WTC11 (cell line): ENCODE results near the gene CAMSAP1.

Experiments
- E2F4 ChIP-seq: sonication (generic); formaldehyde crosslinking; IDR thresholded peaks from 2 replicates; pipeline ENCODE4 v1.8.1; 2022; ENCODE audit warnings: low read depth, mild to moderate bottlenecking, moderate library complexity, missing genetic modification reagents, borderline replicate concordance
- NFYB ChIP-seq: sonication (generic); formaldehyde crosslinking; conservative IDR thresholded peaks from 2 replicates; pipeline ENCODE4 v1.8.0; 2022; ENCODE audit warnings: low read depth, missing genetic modification reagents
- PRRX2 ChIP-seq: fragments of 250-450 bp; sonication (Bioruptor Pico); IDR thresholded peaks from 2 replicates; pipeline ENCODE4 v1.8.0; 2021; ENCODE audit warnings: mild to moderate bottlenecking
- TF ChIP-seq, protein P1 (sequence below): sonication (generic); formaldehyde crosslinking; conservative IDR thresholded peaks from 2 replicates; pipeline ENCODE4 v1.8.1; 2022; ENCODE audit warnings: mild to moderate bottlenecking, missing genetic modification reagents

DNA sequence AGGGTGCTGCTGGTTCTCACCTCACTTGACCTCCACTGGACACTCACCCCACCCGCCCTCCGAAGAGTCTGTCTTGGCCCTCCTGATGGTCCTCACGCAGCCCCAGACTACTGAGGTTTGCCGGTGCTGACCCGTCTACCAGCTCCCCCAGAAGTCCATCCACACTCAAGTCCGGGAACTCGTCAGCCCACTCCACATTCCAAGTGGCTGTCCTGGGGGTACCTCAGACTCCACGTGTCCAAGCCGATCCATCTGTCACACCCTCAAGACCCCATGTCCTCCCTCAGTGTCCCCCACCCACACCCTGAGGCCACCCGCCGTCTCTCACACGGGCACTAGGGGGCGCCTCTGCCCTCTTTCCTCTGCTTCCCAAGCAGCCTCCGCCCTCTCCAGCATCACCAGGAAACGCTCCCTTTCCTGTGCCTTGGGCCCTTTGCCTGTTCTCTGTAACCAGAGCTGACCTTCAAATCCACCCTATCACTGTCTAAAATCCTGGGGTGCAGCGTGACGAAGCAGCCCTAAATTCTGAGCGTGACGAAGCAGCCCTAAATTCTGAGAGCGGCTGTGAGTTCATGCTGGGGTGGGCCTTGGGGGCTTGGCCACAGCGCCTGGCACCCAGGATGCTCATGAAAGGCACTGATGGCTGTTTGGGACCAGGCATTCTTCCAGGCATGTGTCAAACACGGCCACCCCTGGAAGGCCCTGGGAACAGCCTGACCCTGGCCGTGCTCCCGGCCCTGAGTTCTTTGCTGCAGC lies 109.7 kb downstream of the CAMSAP1 start:
- TF ChIP-seq PRRX2 (CRISPR knock-in tag), result no peak
- TF ChIP-seq, protein P1, sequence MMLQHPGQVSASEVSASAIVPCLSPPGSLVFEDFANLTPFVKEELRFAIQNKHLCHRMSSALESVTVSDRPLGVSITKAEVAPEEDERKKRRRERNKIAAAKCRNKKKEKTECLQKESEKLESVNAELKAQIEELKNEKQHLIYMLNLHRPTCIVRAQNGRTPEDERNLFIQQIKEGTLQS, result no peak
- no peak for TF ChIP-seq E2F4 (CRISPR knock-in tag)
- TF ChIP-seq NFYB (CRISPR knock-in tag), result no peak
